Metanephros (tissue), 1 donor: ENCODE measurements around the gene ANKRD60. TPM values are rescaled to one million over a fixed set of nuclear protein-coding genes. Genes with fewer than 3 reads are reported as not detected.

Experiments used
- total RNA-seq: library from RNA; depleted of rRNA; stranded (reverse); fragments of >200 nt; gene quantifications from one replicate; pipeline ENCODE4 v1.2.3, GENCODE V29; 2014

ANKRD60 gene
- total RNA-seq, result not detected

DNA sequence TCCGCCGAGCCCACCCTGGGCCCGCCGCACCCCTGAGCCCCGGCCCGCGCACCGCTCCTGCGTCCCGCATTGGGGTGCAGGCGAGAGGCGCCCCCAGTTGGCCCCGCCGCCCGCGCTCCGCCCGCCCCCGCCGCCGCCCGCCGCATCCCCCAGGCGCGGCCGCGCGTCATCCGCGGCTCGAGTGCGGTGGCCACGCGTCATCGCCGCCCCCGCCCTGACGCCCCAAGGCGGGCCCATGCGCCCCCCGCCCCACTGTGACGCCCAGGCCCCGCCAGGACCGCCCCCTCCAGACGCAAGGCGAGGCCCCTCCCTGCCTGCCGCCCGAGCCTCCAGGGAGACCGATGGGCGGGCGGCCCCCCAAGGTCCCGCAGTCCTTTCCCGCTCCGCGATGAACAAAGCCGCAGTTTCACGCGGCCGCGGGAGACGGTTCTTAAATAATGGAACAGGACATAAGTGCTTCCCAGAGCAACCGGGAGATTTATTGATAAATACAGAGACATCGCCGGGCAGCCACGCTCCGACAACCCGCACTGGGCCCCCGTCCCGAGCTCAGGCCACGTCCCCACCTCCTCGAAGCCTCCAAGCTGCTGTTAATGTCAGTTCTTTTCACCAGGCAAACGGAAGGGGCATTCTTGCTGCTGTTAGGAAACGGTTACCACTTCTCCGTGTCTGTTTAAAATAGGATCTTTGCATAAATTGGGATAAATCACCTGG lies at the start of gene ANKRD60:
ANKRD60 (minus strand) TSS at position 170 of the 714 bp plus-strand sequence; CDS start at position 170, 0 bp downstream.

Other genes with a start within 250 kb of the ANKRD60 start
- gene RAB22A, start 81.1 kb upstream of the ANKRD60 start, total RNA-seq, result 20.4 TPM
- 26.2 TPM for gene VAPB, start 160.6 kb upstream of the ANKRD60 start, total RNA-seq